K562 (cell line): Measurements from ENCODE around the gene P2RY14. TPM values are rescaled to one million over a fixed set of nuclear protein-coding genes. Genes with fewer than 3 reads are reported as not detected.

Experiments
- ATAC-seq: fragments of 200-7000 bp; cut with Tn5 transposase; 3 replicates; pipeline ENCODE4 v1.9.1; 2020; ENCODE audit warnings: moderate library complexity
- BruUV-seq: library from RNA; stranded (reverse); fragments of 400-500 nt; replicated peaks from 2 replicates; lab custom pipeline; 2021; lab: Mats Ljungman, UMichigan
- CTCF ChIA-PET: fragments of 300-600 bp; formaldehyde crosslinking; extraction: SDS; loops from one replicate; lab custom pipeline; 2021; ENCODE audit warnings: low intra/inter-chr PET ratio; lab: Yijun Ruan, JAX
- POLR2A ChIA-PET: fragments of 300-600, 350-650 bp; sonication (Branson Sonifier 250); formaldehyde crosslinking; extraction: SDS; loops from one replicate; lab custom pipeline; 2021; ENCODE audit warnings: antibody characterized with exemption, inconsistent platforms; lab: Yijun Ruan, JAX
- DNase-seq, 4 experiments: peaks; one replicate each; pipeline versions ENCODE4 v3.0.0 to v3.0.0-alpha.2; 2011 to 2018; ENCODE audit warnings: low spot score in 3 of 4, mixed read lengths in 3 of 4; ENCODE audit errors: extremely low read depth in 1 of 4
- FAIRE-seq: peaks from 2 replicates; lab custom pipeline; 2011; peaks lifted over from hg19 to GRCh38; lab: Jason Lieb, UNC
- H2AFZ ChIP-seq: 2 replicates; pipeline ENCODE4 v1.6.0; 2011; ENCODE audit warnings: low read depth, low read length, control low read depth, inconsistent platforms
- H3K27ac ChIP-seq: fragments of 200-600 bp; 3 replicates; pipeline ENCODE4 v1.8.0; 2011; ENCODE audit warnings: low read depth, mild to moderate bottlenecking, control low read depth, inconsistent platforms, low read length, moderate library complexity, mixed read lengths; ENCODE audit errors: extremely low read depth
- H3K27me3 ChIP-seq, 2 experiments: fragments of 300-600 bp in 1 of 2; 2 replicates in 1 of 2; 3 replicates in 1 of 2; pipeline versions ENCODE4 v1.6.0 to v1.8.0; 2011; ENCODE audit warnings: inconsistent platforms in 2 of 2, low read length in 2 of 2, mild to moderate bottlenecking in 1 of 2, mixed read lengths in 1 of 2, moderate library complexity in 1 of 2; ENCODE audit not compliant: control insufficient read depth in 2 of 2, insufficient read depth in 2 of 2
- H3K36me3 ChIP-seq: fragments of 300-600 bp; 3 replicates; pipeline ENCODE4 v1.8.0; 2011; ENCODE audit warnings: mild to moderate bottlenecking, low read length, inconsistent platforms; ENCODE audit not compliant: control insufficient read depth, insufficient read depth
- H3K4me1 ChIP-seq, 2 experiments: fragments of 200-600 bp in 1 of 2; replicated peaks in 1 of 2; 2 replicates in 1 of 2; 3 replicates in 1 of 2; pipeline versions ENCODE4 v1.5.1 to v1.8.0; 2011; ENCODE audit warnings: inconsistent platforms in 2 of 2, low read length in 2 of 2, mild to moderate bottlenecking in 1 of 2, mixed read lengths in 1 of 2, moderate library complexity in 1 of 2; ENCODE audit not compliant: control insufficient read depth in 2 of 2, insufficient read depth in 2 of 2
- H3K4me2 ChIP-seq: 2 replicates; pipeline ENCODE4 v1.6.1; 2011; ENCODE audit warnings: low read length, control low read depth, inconsistent platforms, mixed read lengths; ENCODE audit not compliant: insufficient read depth
- H3K4me3 ChIP-seq: fragments of 200-600 bp; sonication (generic), shearing (Covaris generic); 2 replicates; pipeline ENCODE4 v1.5.1; 2016; ENCODE audit warnings: control low read depth, inconsistent platforms
- H3K79me2 ChIP-seq: fragments of 200-600 bp; 3 replicates; pipeline ENCODE4 v1.8.0; 2011; ENCODE audit warnings: low read length, inconsistent platforms; ENCODE audit not compliant: control insufficient read depth, insufficient read depth
- H3K9ac ChIP-seq, 2 experiments: 2 replicates each; pipeline versions ENCODE4 v1.6.0 to v1.6.1; 2011; ENCODE audit warnings: low read depth in 2 of 2, low read length in 2 of 2, control low read depth in 1 of 2, inconsistent platforms in 1 of 2, mild to moderate bottlenecking in 1 of 2, mixed read lengths in 1 of 2; ENCODE audit not compliant: insufficient read depth in 1 of 2
- H3K9me1 ChIP-seq: one replicate; pipeline ENCODE4 v1.6.0; 2011; ENCODE audit warnings: inconsistent platforms, mild to moderate bottlenecking, low read length, moderate library complexity; ENCODE audit not compliant: control insufficient read depth, insufficient read depth
- H3K9me3 ChIP-seq: replicated peaks from 2 replicates; pipeline ENCODE4 v1.5.1; 2011; ENCODE audit warnings: low read depth, low read length, inconsistent platforms; ENCODE audit not compliant: control insufficient read depth, insufficient read depth
- H4K20me1 ChIP-seq: replicated peaks from 2 replicates; pipeline ENCODE4 v1.6.1; 2011; ENCODE audit warnings: low read length, inconsistent platforms, mixed read lengths; ENCODE audit not compliant: control insufficient read depth, insufficient read depth
- MCM5 ChIP-seq: fragments of 450-650 bp; IDR thresholded peaks from 2 replicates; pipeline ENCODE4 v1.6.1; 2016; ENCODE audit warnings: low read depth
- NFYB ChIP-seq: IDR thresholded peaks from 2 replicates; pipeline ENCODE4 v1.6.1; 2011; ENCODE audit warnings: mild to moderate bottlenecking, moderate library complexity; ENCODE audit not compliant: insufficient read length; ENCODE audit errors: extremely low read depth
- SIN3A ChIP-seq, 2 experiments: fragments of 150-350 bp in 1 of 2; IDR thresholded peaks; 2 replicates each; pipeline ENCODE4 v1.6.1; 2011 to 2016; ENCODE audit warnings: borderline replicate concordance in 2 of 2, low read depth in 2 of 2, low read length in 2 of 2, mild to moderate bottlenecking in 2 of 2, moderate library complexity in 2 of 2; ENCODE audit not compliant: control insufficient read depth in 1 of 2
- SMARCC2 ChIP-seq: fragments of 450-650 bp; IDR thresholded peaks from 2 replicates; pipeline ENCODE4 v1.6.1; 2017; ENCODE audit warnings: antibody characterized with exemption, moderate library complexity, mild to moderate bottlenecking, low read depth
- TAF1 ChIP-seq: IDR thresholded peaks from 2 replicates; pipeline ENCODE4 v1.6.1; 2011; ENCODE audit warnings: mild to moderate bottlenecking, low read length, moderate library complexity; ENCODE audit not compliant: insufficient read depth, control insufficient read depth, severe bottlenecking; ENCODE audit errors: extremely low read depth
- ZSCAN32 ChIP-seq: fragments of 450-650 bp; formaldehyde crosslinking; IDR thresholded peaks from 2 replicates; pipeline ENCODE4 v1.4.0; 2020; ENCODE audit warnings: mild to moderate bottlenecking, moderate library complexity
- WGBS: fragments of 100-300 bp; shearing (Covaris generic); methylation state at CpG from one replicate; pipeline ENCODE4 v1.1.6; 2016; ENCODE audit warnings: low coverage, mixed read lengths; ENCODE audit not compliant: insufficient coverage; ENCODE audit errors: missing lambda C conversion rate; 5-methylcytosine and 5-hydroxymethylcytosine counted together
- in situ Hi-C: fragments of 300-500 bp; cut with MboI; formaldehyde crosslinking; loops from 4 replicates; pipeline ENCODE4 v1.15.0; 2018; ENCODE audit warnings: inconsistent platforms, mixed read lengths
- intact Hi-C: fragments of 100-400 bp; cut with micrococcal nuclease; formaldehyde crosslinking; loops from 2 replicates; pipeline ENCODE4 v1.14.2; 2022
- polyA plus RNA-seq, 8 experiments: library from polyadenylated mRNA; depleted of rRNA in 4 of 8; stranded (reverse) in 5 of 8; unstranded in 3 of 8; fragments of >200 nt; fragmentation: Nextera tagmentation in 2 of 8; fragmentation: Illumina TruSeq in 1 of 8; extraction: Ambion mirVana in 2 of 8; extraction: Trizol in 1 of 8; gene quantifications; 2 replicates each; pipeline versions ENCODE4 v1.2.1 to v1.2.3, GENCODE V29; 2011 to 2014; ENCODE audit warnings: inconsistent platforms in 1 of 8, missing spikeins in 1 of 8
- total RNA-seq, 7 experiments: library from RNA; depleted of rRNA in 6 of 7; stranded (reverse); fragments of >200 nt in 6 of 7; fragmentation: Illumina TruSeq in 2 of 7; extraction: Trizol in 2 of 7; gene quantifications; 2 replicates each; pipeline versions ENCODE4 v1.2.1 to v1.2.3, GENCODE V29; 2011 to 2021; ENCODE audit warnings: low replicate concordance in 1 of 7
- TF ChIP-seq, protein P1 (sequence below): fragments of 250-450 bp; sonication (Bioruptor Pico); IDR thresholded peaks from 2 replicates; pipeline ENCODE4 v1.4.0; 2020; ENCODE audit warnings: mild to moderate bottlenecking, moderate library complexity
- TF ChIP-seq, protein P2 (sequence below): fragments of 150-350 bp; IDR thresholded peaks from 2 replicates; pipeline ENCODE4 v1.6.1; 2014; ENCODE audit warnings: low read depth, mild to moderate bottlenecking, low read length, borderline replicate concordance

The P2RY14 gene
- total and polyA plus RNA-seq, 9 of the 15 experiments (the other 6 are each of a cell fraction or from before 2014, with no cell fraction given): not detected

DNA sequence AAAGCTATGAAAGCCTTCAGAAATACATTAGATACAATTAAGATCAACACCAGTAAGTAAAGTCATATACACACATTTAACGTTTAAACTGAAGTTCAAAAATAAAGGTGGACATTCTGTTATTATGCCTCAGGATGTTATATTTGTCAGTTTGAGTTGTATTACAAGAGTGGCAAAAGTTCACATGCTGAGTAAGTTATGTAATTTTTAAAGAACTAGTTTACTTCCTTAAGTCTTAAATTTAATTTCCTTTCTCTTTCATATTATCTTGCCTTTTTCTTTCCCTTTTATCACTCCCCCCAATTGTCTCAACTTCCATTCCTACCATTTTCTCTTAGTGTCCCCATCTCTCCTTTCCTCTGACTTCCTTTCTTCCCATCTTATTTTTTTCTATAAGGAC is 43.2 kb upstream of the P2RY14 start (continued):
- TF ChIP-seq, protein P1, sequence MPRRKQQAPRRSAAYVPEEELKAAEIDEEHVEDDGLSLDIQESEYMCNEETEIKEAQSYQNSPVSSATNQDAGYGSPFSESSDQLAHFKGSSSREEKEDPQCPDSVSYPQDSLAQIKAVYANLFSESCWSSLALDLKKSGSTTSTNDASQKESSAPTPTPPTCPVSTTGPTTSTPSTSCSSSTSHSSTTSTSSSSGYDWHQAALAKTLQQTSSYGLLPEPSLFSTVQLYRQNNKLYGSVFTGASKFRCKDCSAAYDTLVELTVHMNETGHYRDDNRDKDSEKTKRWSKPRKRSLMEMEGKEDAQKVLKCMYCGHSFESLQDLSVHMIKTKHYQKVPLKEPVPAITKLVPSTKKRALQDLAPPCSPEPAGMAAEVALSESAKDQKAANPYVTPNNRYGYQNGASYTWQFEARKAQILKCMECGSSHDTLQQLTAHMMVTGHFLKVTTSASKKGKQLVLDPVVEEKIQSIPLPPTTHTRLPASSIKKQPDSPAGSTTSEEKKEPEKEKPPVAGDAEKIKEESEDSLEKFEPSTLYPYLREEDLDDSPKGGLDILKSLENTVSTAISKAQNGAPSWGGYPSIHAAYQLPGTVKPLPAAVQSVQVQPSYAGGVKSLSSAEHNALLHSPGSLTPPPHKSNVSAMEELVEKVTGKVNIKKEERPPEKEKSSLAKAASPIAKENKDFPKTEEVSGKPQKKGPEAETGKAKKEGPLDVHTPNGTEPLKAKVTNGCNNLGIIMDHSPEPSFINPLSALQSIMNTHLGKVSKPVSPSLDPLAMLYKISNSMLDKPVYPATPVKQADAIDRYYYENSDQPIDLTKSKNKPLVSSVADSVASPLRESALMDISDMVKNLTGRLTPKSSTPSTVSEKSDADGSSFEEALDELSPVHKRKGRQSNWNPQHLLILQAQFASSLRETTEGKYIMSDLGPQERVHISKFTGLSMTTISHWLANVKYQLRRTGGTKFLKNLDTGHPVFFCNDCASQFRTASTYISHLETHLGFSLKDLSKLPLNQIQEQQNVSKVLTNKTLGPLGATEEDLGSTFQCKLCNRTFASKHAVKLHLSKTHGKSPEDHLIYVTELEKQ (CRISPR knock-in tag): no peak
- no peak for TF ChIP-seq SIN3A (IDR thresholded peaks at IDR 0.05; ENCODE audit: borderline replicate concordance in 2 of 2, control insufficient read depth in 1 of 2, low read depth in 2 of 2, low read length in 2 of 2)
- TF ChIP-seq ZSCAN32 (CRISPR knock-in tag): no peak

DNA sequence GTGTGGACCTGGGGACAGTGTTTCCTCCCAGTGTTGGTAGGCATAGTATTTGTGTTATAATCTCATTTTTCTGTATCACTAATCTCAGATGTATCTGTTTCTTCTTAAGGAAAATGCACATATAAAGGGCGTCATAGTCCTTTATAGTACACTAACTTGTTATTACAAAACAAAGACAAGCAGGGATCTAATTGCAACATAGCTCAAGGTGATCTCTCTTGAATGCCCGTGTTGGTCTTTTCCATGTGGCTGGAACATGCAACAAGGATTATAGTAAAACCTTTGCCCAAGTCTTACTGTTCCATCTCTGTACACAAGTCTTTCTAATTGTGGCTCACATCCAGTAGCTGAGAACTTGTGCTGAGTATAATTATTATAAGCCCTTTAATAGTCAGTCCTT is 41.8 kb upstream of the P2RY14 start:
- no peak overlapping the region for H3K4me3 ChIP-seq
- WGBS: 0% methylated on average over 2 of the region's 2 CpGs
- peaks cover 5 to 8% of the 10 kb centered on the region in 2 experiments; a peak in 3 of 5 replicates for H3K27me3 ChIP-seq
- TF ChIP-seq TAF1 (no peak), NFYB (no peak), SMARCC2 (no peak), MCM5 (no peak)
- TF ChIP-seq, protein P2, sequence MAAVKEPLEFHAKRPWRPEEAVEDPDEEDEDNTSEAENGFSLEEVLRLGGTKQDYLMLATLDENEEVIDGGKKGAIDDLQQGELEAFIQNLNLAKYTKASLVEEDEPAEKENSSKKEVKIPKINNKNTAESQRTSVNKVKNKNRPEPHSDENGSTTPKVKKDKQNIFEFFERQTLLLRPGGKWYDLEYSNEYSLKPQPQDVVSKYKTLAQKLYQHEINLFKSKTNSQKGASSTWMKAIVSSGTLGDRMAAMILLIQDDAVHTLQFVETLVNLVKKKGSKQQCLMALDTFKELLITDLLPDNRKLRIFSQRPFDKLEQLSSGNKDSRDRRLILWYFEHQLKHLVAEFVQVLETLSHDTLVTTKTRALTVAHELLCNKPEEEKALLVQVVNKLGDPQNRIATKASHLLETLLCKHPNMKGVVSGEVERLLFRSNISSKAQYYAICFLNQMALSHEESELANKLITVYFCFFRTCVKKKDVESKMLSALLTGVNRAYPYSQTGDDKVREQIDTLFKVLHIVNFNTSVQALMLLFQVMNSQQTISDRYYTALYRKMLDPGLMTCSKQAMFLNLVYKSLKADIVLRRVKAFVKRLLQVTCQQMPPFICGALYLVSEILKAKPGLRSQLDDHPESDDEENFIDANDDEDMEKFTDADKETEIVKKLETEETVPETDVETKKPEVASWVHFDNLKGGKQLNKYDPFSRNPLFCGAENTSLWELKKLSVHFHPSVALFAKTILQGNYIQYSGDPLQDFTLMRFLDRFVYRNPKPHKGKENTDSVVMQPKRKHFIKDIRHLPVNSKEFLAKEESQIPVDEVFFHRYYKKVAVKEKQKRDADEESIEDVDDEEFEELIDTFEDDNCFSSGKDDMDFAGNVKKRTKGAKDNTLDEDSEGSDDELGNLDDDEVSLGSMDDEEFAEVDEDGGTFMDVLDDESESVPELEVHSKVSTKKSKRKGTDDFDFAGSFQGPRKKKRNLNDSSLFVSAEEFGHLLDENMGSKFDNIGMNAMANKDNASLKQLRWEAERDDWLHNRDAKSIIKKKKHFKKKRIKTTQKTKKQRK: no peak
- no peaks in the 10 kb centered on the region for H3K79me2 ChIP-seq
- no peaks in the 10 kb centered on the region for H3K9me1 ChIP-seq
- H3K9ac ChIP-seq: no peak overlapping the region
- no TSS peak for BruUV-seq
- no peaks in the 10 kb centered on the region for H4K20me1 ChIP-seq
- no peak overlapping the region for H3K27ac ChIP-seq
- ATAC-seq: no peak
- FAIRE-seq: no peak
- no peak overlapping the region for H3K4me2 ChIP-seq
- no peaks in the 10 kb centered on the region for H3K4me1 ChIP-seq
- ChIA-PET POLR2A (interaction anchor here (1.2 kb wide), 1 partner anchor 12 kb away, joined by 3 read pairs; no protein-coding TSS in a partner anchor), CTCF (no interaction called here)
- intact Hi-C loops: no loop called here
- in situ Hi-C loops: no loop called here
- H3K36me3 ChIP-seq: no peaks in the 10 kb centered on the region
- no peaks in the 10 kb centered on the region for H3K9me3 ChIP-seq
- H2AFZ ChIP-seq: no peak overlapping the region
- DNase-seq: no peak
